OCI-LY7 (cell line): ENCODE results near the gene SEC22C.
A peak's percentile ranks its signal among the peaks of the same experiment; 100 is the strongest.

ENCODE experiments used
- CTCF ChIP-seq: fragments of 200-600 bp; sonication (generic); conservative IDR thresholded peaks from 2 replicates; pipeline ENCODE4 v1.5.1; 2014; ENCODE audit warnings: mild to moderate bottlenecking, antibody characterized with exemption, low read length, moderate library complexity, mixed read lengths
- EZH2phosphoT487 ChIP-seq: fragments of 200-600 bp; sonication (generic); IDR thresholded peaks from 2 replicates; pipeline ENCODE4 v1.6.1; 2018; ENCODE audit warnings: low read depth, borderline replicate concordance, mild to moderate bottlenecking, mixed run types, antibody characterized with exemption, low read length, moderate library complexity, mixed read lengths

GRCh38 chr3:42572278-42572677 is 9.5 kb downstream of the SEC22C start:
- TF ChIP-seq CTCF = peak; percentile 77
- TF ChIP-seq EZH2phosphoT487 = no peak
